H1 (cell line): ENCODE data around the gene RRP7A. TPM values are rescaled to one million over a fixed set of nuclear protein-coding genes. Genes with fewer than 3 reads are reported as not detected.
A peak's percentile ranks its signal among the peaks of the same experiment; 100 is the strongest.
"Not testable (repeated sequence)": the region's sequence is repeated elsewhere in the genome, so short reads cannot be mapped to it uniquely, and the experiment has no call there.

Experiments used
- CTCF ChIA-PET: fragments of 300-600 bp; sonication (Branson Sonifier 250); formaldehyde crosslinking; loops from one replicate; lab custom pipeline; 2021; ENCODE audit not compliant: partially characterized antibody; lab: Charles Lee
- POLR2A ChIA-PET: fragments of 300-600 bp; sonication (Branson Sonifier 250); formaldehyde crosslinking; loops from one replicate; lab custom pipeline; 2021; ENCODE audit warnings: inconsistent platforms; ENCODE audit not compliant: partially characterized antibody; lab: Charles Lee
- DNase-seq, 2 experiments: peaks; one replicate each; pipeline versions ENCODE4 v3.0.0 to v3.0.0-alpha.2; 2010 to 2022; ENCODE audit warnings: low spot score in 2 of 2, low read depth in 1 of 2, mixed read lengths in 1 of 2
- FAIRE-seq: peaks from 2 replicates; lab custom pipeline; 2011; peaks lifted over from hg19 to GRCh38; lab: Jason Lieb, UNC
- H2AFZ ChIP-seq: 2 replicates; pipeline ENCODE4 v1.8.1; 2012; ENCODE audit warnings: low read length, inconsistent platforms
- H2AK5ac ChIP-seq: 2 replicates; pipeline ENCODE4 v1.6.1; 2013; ENCODE audit warnings: low read depth, low read length
- H2BK120ac ChIP-seq: replicated peaks from 2 replicates; pipeline ENCODE3; 2013; ENCODE audit warnings: low read depth, low read length, inconsistent platforms
- H2BK12ac ChIP-seq: 2 replicates; pipeline ENCODE4 v1.6.1; 2013; ENCODE audit warnings: low read depth, low read length
- H2BK15ac ChIP-seq: 2 replicates; pipeline ENCODE4 v1.6.1; 2013; ENCODE audit warnings: low read length
- H2BK20ac ChIP-seq: 2 replicates; pipeline ENCODE4 v1.6.1; 2013; ENCODE audit warnings: low read length
- H2BK5ac ChIP-seq: 2 replicates; pipeline ENCODE4 v1.6.1; 2013; ENCODE audit warnings: low read depth, low read length
- H3K14ac ChIP-seq: 2 replicates; pipeline ENCODE4 v1.6.1; 2013; ENCODE audit warnings: inconsistent platforms; ENCODE audit not compliant: insufficient read length
- H3K18ac ChIP-seq: 2 replicates; pipeline ENCODE4 v1.6.1; 2013; ENCODE audit warnings: low read length; ENCODE audit errors: extremely low read depth
- H3K23ac ChIP-seq: 2 replicates; pipeline ENCODE4 v1.6.1; 2013; ENCODE audit warnings: inconsistent platforms; ENCODE audit not compliant: insufficient read length
- H3K23me2 ChIP-seq: 2 replicates; pipeline ENCODE4 v1.6.1; 2013; ENCODE audit warnings: low read depth, low read length
- H3K27ac ChIP-seq: 2 replicates; pipeline ENCODE4 v1.6.1; 2011; ENCODE audit warnings: low read depth, low read length, inconsistent platforms
- H3K27me3 ChIP-seq, 4 experiments: replicated peaks in 1 of 4; 1 replicate in 1 of 4; 2 replicates in 3 of 4; pipeline versions ENCODE4 v1.6.1 to v1.8.1; 2011 to 2013; ENCODE audit warnings: low read length in 3 of 4, mild to moderate bottlenecking in 3 of 4, inconsistent platforms in 2 of 4, mixed read lengths in 2 of 4, moderate library complexity in 1 of 4; ENCODE audit not compliant: control insufficient read depth in 3 of 4, insufficient read depth in 3 of 4; ENCODE audit errors: extremely low read depth in 1 of 4
- H3K36me3 ChIP-seq, 4 experiments: 2 replicates each; pipeline versions ENCODE4 v1.6.1 to v1.8.1; 2011 to 2013; ENCODE audit warnings: mild to moderate bottlenecking in 4 of 4, low read length in 3 of 4, moderate library complexity in 2 of 4, control low read depth in 1 of 4, inconsistent platforms in 1 of 4; ENCODE audit not compliant: insufficient read depth in 4 of 4, control insufficient read depth in 2 of 4
- H3K4ac ChIP-seq: replicated peaks from 2 replicates; pipeline ENCODE3; 2013; ENCODE audit warnings: low read length, low read depth, mixed read lengths, inconsistent platforms; ENCODE audit not compliant: insufficient read length
- H3K4me1 ChIP-seq, 4 experiments: replicated peaks in 1 of 4; 1 replicate in 1 of 4; 2 replicates in 3 of 4; pipeline versions ENCODE4 v1.6.1 to v1.8.1; 2011 to 2013; ENCODE audit warnings: low read length in 3 of 4, inconsistent platforms in 2 of 4, mixed read lengths in 1 of 4; ENCODE audit not compliant: insufficient read depth in 4 of 4, control insufficient read depth in 3 of 4
- H3K4me2 ChIP-seq, 2 experiments: 2 replicates each; pipeline versions ENCODE4 v1.6.1 to v1.8.1; 2011 to 2013; ENCODE audit warnings: low read depth in 2 of 2, low read length in 2 of 2, control low read depth in 1 of 2, inconsistent platforms in 1 of 2, mild to moderate bottlenecking in 1 of 2; ENCODE audit not compliant: insufficient read depth in 1 of 2
- H3K4me3 ChIP-seq, 4 experiments: fragments of 200-600, 300-600 bp in 1 of 4; sonication (generic), shearing (Covaris generic), sonication (Bioruptor Twin) in 1 of 4; 2 replicates each; pipeline versions ENCODE4 v1.5.1 to v1.8.1; 2011 to 2016; ENCODE audit warnings: low read length in 4 of 4, low read depth in 3 of 4, control low read depth in 2 of 4, inconsistent platforms in 2 of 4, mild to moderate bottlenecking in 2 of 4, mixed read lengths in 1 of 4, moderate library complexity in 1 of 4; ENCODE audit not compliant: insufficient read depth in 2 of 4; ENCODE audit errors: extremely low read depth in 1 of 4
- H3K56ac ChIP-seq: replicated peaks from 2 replicates; pipeline ENCODE3; 2013; ENCODE audit warnings: low read depth, mild to moderate bottlenecking, mixed read lengths, low read length, inconsistent platforms; ENCODE audit not compliant: insufficient read length
- H3K79me1 ChIP-seq: 2 replicates; pipeline ENCODE4 v1.6.1; 2013; ENCODE audit warnings: low read depth, low read length, control low read depth
- H3K79me2 ChIP-seq, 2 experiments: 2 replicates each; pipeline versions ENCODE4 v1.6.1 to v1.8.1; 2012 to 2013; ENCODE audit warnings: low read length in 2 of 2, mild to moderate bottlenecking in 2 of 2, inconsistent platforms in 1 of 2; ENCODE audit not compliant: insufficient read depth in 2 of 2, control insufficient read depth in 1 of 2
- H3K9ac ChIP-seq, 4 experiments: replicated peaks in 1 of 4; 1 replicate in 1 of 4; 2 replicates in 3 of 4; pipeline versions ENCODE4 v1.6.1 to v1.8.1; 2011 to 2013; ENCODE audit warnings: low read depth in 3 of 4, low read length in 3 of 4, control low read depth in 2 of 4, mild to moderate bottlenecking in 2 of 4, moderate library complexity in 2 of 4, inconsistent platforms in 1 of 4; ENCODE audit errors: extremely low read depth in 1 of 4
- H3K9me3 ChIP-seq, 2 experiments: 2 replicates each; pipeline versions ENCODE4 v1.6.1 to v1.8.1; 2012 to 2013; ENCODE audit warnings: mild to moderate bottlenecking in 2 of 2, moderate library complexity in 2 of 2, control low read depth in 1 of 2, inconsistent platforms in 1 of 2, low read depth in 1 of 2, low read length in 1 of 2, mixed read lengths in 1 of 2; ENCODE audit not compliant: insufficient read depth in 2 of 2
- H4K20me1 ChIP-seq, 2 experiments: replicated peaks in 1 of 2; 2 replicates each; pipeline versions ENCODE3 to v1.8.1; 2011 to 2013; ENCODE audit warnings: inconsistent platforms in 2 of 2, low read length in 2 of 2, mild to moderate bottlenecking in 1 of 2; ENCODE audit not compliant: insufficient read depth in 2 of 2, control insufficient read depth in 1 of 2
- H4K5ac ChIP-seq: 2 replicates; pipeline ENCODE4 v1.6.1; 2013; ENCODE audit warnings: low read length, low read depth, mixed read lengths, inconsistent platforms; ENCODE audit not compliant: insufficient read length
- H4K8ac ChIP-seq: 2 replicates; pipeline ENCODE4 v1.8.0; 2013; ENCODE audit warnings: mild to moderate bottlenecking, moderate library complexity, low read length, inconsistent platforms; ENCODE audit not compliant: insufficient read depth; ENCODE audit errors: extremely low read depth
- H4K91ac ChIP-seq: replicated peaks from 2 replicates; pipeline ENCODE3; 2013; ENCODE audit warnings: low read length, mixed read lengths, inconsistent platforms; ENCODE audit not compliant: insufficient read length
- CHD1 ChIP-seq: IDR thresholded peaks from 2 replicates; pipeline ENCODE4 v1.6.1; 2012; ENCODE audit warnings: low read depth, low read length, improper control_type of control experiment
- CREB1 ChIP-seq: IDR thresholded peaks from 2 replicates; pipeline ENCODE4 v1.6.1; 2012; ENCODE audit warnings: inconsistent platforms
- KDM5A ChIP-seq: fragments of 200-600 bp; IDR thresholded peaks from 2 replicates; pipeline ENCODE4 v1.7.1; 2012; ENCODE audit warnings: mild to moderate bottlenecking, low read length, inconsistent platforms, mixed read lengths
- NRF1 ChIP-seq: IDR thresholded peaks from 2 replicates; pipeline ENCODE4 v1.6.1; 2011; ENCODE audit warnings: mild to moderate bottlenecking, low read depth, low read length, improper control_type of control experiment
- PHF8 ChIP-seq: fragments of 200-600 bp; sonication (generic); conservative IDR thresholded peaks from 2 replicates; pipeline ENCODE4 v1.7.1; 2012; ENCODE audit warnings: low read depth, mild to moderate bottlenecking, inconsistent platforms, low read length, moderate library complexity
- SIN3A ChIP-seq, 2 experiments: IDR thresholded peaks in 1 of 2; conservative IDR thresholded peaks in 1 of 2; 2 replicates each; pipeline ENCODE4 v1.6.1; 2011 to 2012; ENCODE audit warnings: low read length in 2 of 2, improper control_type of control experiment in 1 of 2, low read depth in 1 of 2, mild to moderate bottlenecking in 1 of 2
- SP2 ChIP-seq: IDR thresholded peaks from 2 replicates; pipeline ENCODE4 v1.6.1; 2012; ENCODE audit warnings: mild to moderate bottlenecking, low read length, inconsistent platforms
- YY1 ChIP-seq: IDR thresholded peaks from 2 replicates; pipeline ENCODE4 v1.6.1; 2011; ENCODE audit warnings: low read depth, mild to moderate bottlenecking, low read length
- WGBS, 2 experiments: shearing (Covaris generic) in 1 of 2; methylation state at CpG; one replicate each; pipeline versions ENCODE4 v1.1.6 to v1.1.7; 2013 to 2015; ENCODE audit warnings: low lambda C conversion rate in 2 of 2, mixed read lengths in 2 of 2, inconsistent platforms in 1 of 2, low coverage in 1 of 2, missing lambda C conversion rate in 1 of 2; ENCODE audit not compliant: insufficient replicate concordance in 2 of 2, insufficient coverage in 1 of 2, insufficient read length in 1 of 2; ENCODE audit errors: extremely low coverage in 1 of 2, missing lambda C conversion rate in 1 of 2; 5-methylcytosine and 5-hydroxymethylcytosine counted together
- polyA plus RNA-seq, 7 experiments: library from polyadenylated mRNA; depleted of rRNA in 3 of 7; stranded (reverse) in 5 of 7; unstranded in 2 of 7; fragments of >200 nt in 5 of 7; fragments of 200-250 nt in 2 of 7; gene quantifications; 1 replicate in 5 of 7; 2 replicates in 1 of 7; 4 replicates in 1 of 7; pipeline versions ENCODE4 v1.2.1 to v1.2.3, GENCODE V29; 2011 to 2013; ENCODE audit warnings: missing spikeins in 2 of 7, mixed read lengths in 2 of 7
- total RNA-seq: library from RNA; stranded (reverse); fragmentation: NEBNext Ultra II Directional; extraction: Animal tissue kit (Norgen Biotek cat#: 25700); gene quantifications from 2 replicates; pipeline ENCODE4 v1.2.1, GENCODE V29; 2021

RRP7A gene
- total and polyA plus RNA-seq, 2 of the 8 experiments (the other 6 are each of a cell fraction or from before 2014, with no cell fraction given), result 18.4 to 49.0 TPM

GRCh38 chr22:42484506-42484905 lies 35.1 kb downstream of the RRP7A start (continued):
- no peak for TF ChIP-seq SIN3A (conservative IDR thresholded peaks at IDR 0.05 in 1 of 2, IDR thresholded peaks at IDR 0.05 in 1 of 2; ENCODE audit: low read depth in 1 of 2, low read length in 2 of 2)
- TF ChIP-seq CREB1, result no peak
- no peak for TF ChIP-seq CHD1
- no peak for TF ChIP-seq YY1
- TF ChIP-seq PHF8, result no peak
- TF ChIP-seq NRF1, result no peak
- TF ChIP-seq KDM5A, result no peak
- no peak for TF ChIP-seq SP2

- FAIRE-seq, result peak; percentile 66
Observed at GRCh38 chr22:42483610-42484223, 35.9 kb downstream of the RRP7A start.

More at GRCh38 chr22:42483610-42484223, 35.9 kb downstream of the RRP7A start:
- H4K5ac ChIP-seq, H3K9me3 ChIP-seq, H3K56ac ChIP-seq, DNase-seq, H3K27me3 ChIP-seq, H4K8ac ChIP-seq, H3K23ac ChIP-seq, H2AK5ac ChIP-seq, H2BK12ac ChIP-seq, H3K4me3 ChIP-seq, H3K27ac ChIP-seq, H3K36me3 ChIP-seq, POLR2A ChIA-PET, H3K79me2 ChIP-seq, H2BK20ac ChIP-seq, H3K4ac ChIP-seq, H2BK120ac ChIP-seq, H3K23me2 ChIP-seq, H2BK5ac ChIP-seq, H3K4me2 ChIP-seq, H4K91ac ChIP-seq, H3K18ac ChIP-seq, H3K4me1 ChIP-seq, H3K9ac ChIP-seq, H3K79me1 ChIP-seq, H2AFZ ChIP-seq, H3K14ac ChIP-seq, H2BK15ac ChIP-seq, H4K20me1 ChIP-seq: not testable (repeated sequence)
- CTCF ChIA-PET, result interaction anchor here (1.7 kb wide), 1 partner anchor 10 kb away, joined by 9 read pairs; no protein-coding TSS in a partner anchor
- WGBS, 2 experiments, result no CpG with 5 or more reads among the region's 13 CpGs
